Stomach (tissue), 4 donors: ENCODE data around the gene DDOST.

Experiments used
- EP300 ChIP-seq: sonication (generic); formaldehyde crosslinking; IDR thresholded peaks from one replicate; pipeline ENCODE4 v1.6.1; 2017; ENCODE audit warnings: antibody characterized with exemption
- POLR2A ChIP-seq, 4 donors: fragments of 450-650 bp; IDR thresholded peaks; one replicate each; pipeline ENCODE4 v1.6.1; 2016; ENCODE audit warnings: antibody characterized with exemption in 4 of 4, control low read depth in 2 of 4, mild to moderate bottlenecking in 1 of 4, moderate library complexity in 1 of 4
- POLR2AphosphoS5 ChIP-seq, 3 donors: sonication (generic); formaldehyde crosslinking; IDR thresholded peaks; one replicate each; pipeline ENCODE4 v1.6.1; 2016; ENCODE audit warnings: antibody characterized with exemption in 3 of 3
- TF ChIP-seq, protein P1 (sequence below), 7 experiments: fragments of 450-650 bp in 4 of 7; fragments of 200-600 bp in 3 of 7; sonication (generic) in 3 of 7; IDR thresholded peaks; one replicate each; pipeline ENCODE4 v1.5.1; 2016 to 2019; ENCODE audit warnings: antibody characterized with exemption in 7 of 7, control low read depth in 2 of 7, mild to moderate bottlenecking in 1 of 7

DNA sequence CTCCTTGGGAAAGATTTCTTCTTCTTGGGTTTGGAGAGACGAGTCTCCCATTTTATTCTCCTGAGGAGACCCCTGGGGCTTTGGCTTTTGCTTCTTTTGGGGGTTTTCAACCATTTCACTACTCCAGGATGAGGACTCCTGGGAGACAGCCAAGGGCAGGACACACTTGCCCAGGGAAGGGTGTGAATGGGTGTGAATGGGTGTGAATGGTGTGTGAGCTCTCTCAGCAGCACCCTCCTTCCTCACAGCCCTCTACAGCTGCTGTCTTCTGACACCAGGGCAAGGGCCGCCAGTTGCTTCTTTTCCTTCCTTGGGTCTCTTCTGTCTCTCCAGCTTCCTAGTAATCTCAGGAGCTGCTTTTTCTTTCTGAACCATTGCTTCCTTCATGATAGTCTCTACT is 32.5 kb upstream of the DDOST start:
- TF ChIP-seq, protein P1, sequence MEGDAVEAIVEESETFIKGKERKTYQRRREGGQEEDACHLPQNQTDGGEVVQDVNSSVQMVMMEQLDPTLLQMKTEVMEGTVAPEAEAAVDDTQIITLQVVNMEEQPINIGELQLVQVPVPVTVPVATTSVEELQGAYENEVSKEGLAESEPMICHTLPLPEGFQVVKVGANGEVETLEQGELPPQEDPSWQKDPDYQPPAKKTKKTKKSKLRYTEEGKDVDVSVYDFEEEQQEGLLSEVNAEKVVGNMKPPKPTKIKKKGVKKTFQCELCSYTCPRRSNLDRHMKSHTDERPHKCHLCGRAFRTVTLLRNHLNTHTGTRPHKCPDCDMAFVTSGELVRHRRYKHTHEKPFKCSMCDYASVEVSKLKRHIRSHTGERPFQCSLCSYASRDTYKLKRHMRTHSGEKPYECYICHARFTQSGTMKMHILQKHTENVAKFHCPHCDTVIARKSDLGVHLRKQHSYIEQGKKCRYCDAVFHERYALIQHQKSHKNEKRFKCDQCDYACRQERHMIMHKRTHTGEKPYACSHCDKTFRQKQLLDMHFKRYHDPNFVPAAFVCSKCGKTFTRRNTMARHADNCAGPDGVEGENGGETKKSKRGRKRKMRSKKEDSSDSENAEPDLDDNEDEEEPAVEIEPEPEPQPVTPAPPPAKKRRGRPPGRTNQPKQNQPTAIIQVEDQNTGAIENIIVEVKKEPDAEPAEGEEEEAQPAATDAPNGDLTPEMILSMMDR (IDR thresholded peaks at IDR 0.05) = no peak
- no peak for TF ChIP-seq EP300
- no peak for TF ChIP-seq POLR2A (IDR thresholded peaks at IDR 0.05)
- no peak for TF ChIP-seq POLR2AphosphoS5 (IDR thresholded peaks at IDR 0.05)
